B cell (primary cell): ENCODE results near the gene WNK2. TPM values are rescaled to one million over a fixed set of nuclear protein-coding genes. Genes with fewer than 3 reads are reported as not detected.

Experiments
- ATAC-seq: fragments of 200-7000 bp; cut with Tn5 transposase; one replicate; pipeline ENCODE4 v1.10.0; 2021; ENCODE audit warnings: low read depth, mild to moderate bottlenecking, moderate number of reproducible peaks, moderate library complexity
- CTCF ChIA-PET: fragments of 350-600 bp; sonication (Branson Sonifier 250); formaldehyde crosslinking; loops from one replicate; lab custom pipeline; 2021; ENCODE audit warnings: antibody characterized with exemption, inconsistent platforms; lab: Charles Lee
- POLR2A ChIA-PET: fragments of 350-600 bp; sonication (Branson Sonifier 250); formaldehyde crosslinking; loops from one replicate; lab custom pipeline; 2021; ENCODE audit warnings: antibody characterized with exemption; lab: Charles Lee
- DNase-seq: peaks from one replicate; pipeline ENCODE4 v3.0.0; 2013
- H2AFZ ChIP-seq: 2 replicates; pipeline ENCODE4 v1.6.1; 2012; ENCODE audit warnings: mild to moderate bottlenecking, low read depth, low read length; ENCODE audit not compliant: insufficient read depth, poor library complexity, severe bottlenecking
- H3K27ac ChIP-seq, 2 donors: 1 replicate in 1 of 2; 2 replicates in 1 of 2; pipeline ENCODE4 v1.5.1; 2012 to 2013; ENCODE audit warnings: low read length in 2 of 2, mild to moderate bottlenecking in 2 of 2, moderate library complexity in 1 of 2
- H3K27me3 ChIP-seq, 4 experiments: fragments of 200-600 bp in 1 of 4; sonication (generic) in 1 of 4; replicated peaks in 1 of 4; 1 replicate in 2 of 4; 2 replicates in 2 of 4; pipeline versions ENCODE4 v1.6.1 to v1.7.0; 2013 to 2016; ENCODE audit warnings: low read length in 3 of 4, mild to moderate bottlenecking in 2 of 4, mixed read lengths in 1 of 4, moderate library complexity in 1 of 4; ENCODE audit not compliant: insufficient read depth in 4 of 4, control insufficient read depth in 3 of 4; ENCODE audit errors: control extremely low read depth in 1 of 4
- H3K36me3 ChIP-seq, 2 experiments: replicated peaks in 1 of 2; 1 replicate in 1 of 2; 2 replicates in 1 of 2; pipeline versions ENCODE4 v1.6.1 to v1.7.1; 2013; ENCODE audit warnings: low read length in 1 of 2; ENCODE audit not compliant: insufficient read depth in 2 of 2, control insufficient read depth in 1 of 2; ENCODE audit errors: control extremely low read depth in 1 of 2, extremely low read depth in 1 of 2
- H3K4me1 ChIP-seq, 2 donors: fragments of 200-600 bp in 1 of 2; sonication (generic) in 1 of 2; 1 replicate in 1 of 2; 2 replicates in 1 of 2; pipeline versions ENCODE4 v1.5.1 to v1.6.1; 2013 to 2017; ENCODE audit warnings: low read length in 2 of 2; ENCODE audit not compliant: control insufficient read depth in 2 of 2, insufficient read depth in 2 of 2
- H3K4me2 ChIP-seq: replicated peaks from 2 replicates; pipeline ENCODE3; 2012; ENCODE audit warnings: mild to moderate bottlenecking, low read depth, low read length; ENCODE audit not compliant: poor library complexity, severe bottlenecking
- H3K4me3 ChIP-seq, 5 experiments: fragments of 200-600 bp in 1 of 5; sonication (generic) in 1 of 5; 1 replicate in 3 of 5; 2 replicates in 2 of 5; pipeline versions ENCODE4 v1.5.1 to v1.7.0; 2011 to 2016; ENCODE audit warnings: low read length in 4 of 5, mild to moderate bottlenecking in 4 of 5, low read depth in 2 of 5, control low read depth in 1 of 5, moderate library complexity in 1 of 5; ENCODE audit not compliant: insufficient read depth in 1 of 5; ENCODE audit errors: control extremely low read depth in 1 of 5, extremely low read depth in 1 of 5
- H3K79me2 ChIP-seq: fragments of 200-600 bp; sonication (generic); one replicate; pipeline ENCODE4 v1.6.0; 2016; ENCODE audit warnings: low read length; ENCODE audit not compliant: control insufficient read depth, insufficient read depth
- H3K9ac ChIP-seq: fragments of 200-600 bp; sonication (generic); 2 replicates; pipeline ENCODE4 v1.6.1; 2017; ENCODE audit warnings: mild to moderate bottlenecking, low read length, moderate library complexity
- H3K9me3 ChIP-seq, 3 donors: one replicate each; pipeline versions ENCODE4 v1.6.1 to v1.7.1; 2013; ENCODE audit warnings: low read length in 2 of 3; ENCODE audit not compliant: control insufficient read depth in 2 of 3, insufficient read depth in 1 of 3; ENCODE audit errors: control extremely low read depth in 1 of 3
- H4K20me1 ChIP-seq: 2 replicates; pipeline ENCODE4 v1.6.0; 2012; ENCODE audit warnings: mild to moderate bottlenecking, low read length; ENCODE audit not compliant: insufficient read depth, control insufficient read depth, poor library complexity, severe bottlenecking
- H3K27ac Mint-ChIP-seq: one replicate; pipeline ENCODE4 v1.8.0; 2021; ENCODE audit warnings: mixed read lengths
- H3K27me3 Mint-ChIP-seq: one replicate; pipeline ENCODE4 v1.8.0; 2021; ENCODE audit warnings: mixed read lengths
- H3K4me1 Mint-ChIP-seq: one replicate; pipeline ENCODE4 v1.8.0; 2021; ENCODE audit warnings: mixed read lengths
- H3K4me3 Mint-ChIP-seq: one replicate; pipeline ENCODE4 v1.8.0; 2021; ENCODE audit warnings: mixed read lengths
- H3K9me3 Mint-ChIP-seq: one replicate; pipeline ENCODE4 v1.8.0; 2022; ENCODE audit warnings: mixed read lengths; ENCODE audit not compliant: insufficient read depth
- CTCF ChIP-seq: fragments of 200-600 bp; IDR thresholded peaks from one replicate; pipeline ENCODE4 v1.8.0; 2022; ENCODE audit warnings: antibody characterized with exemption, mild to moderate bottlenecking
- EZH2 ChIP-seq: IDR thresholded peaks from 2 replicates; pipeline ENCODE4 v1.6.1; 2012; ENCODE audit warnings: borderline replicate concordance, low read depth, mild to moderate bottlenecking, moderate library complexity, low read length; ENCODE audit not compliant: insufficient read depth, poor library complexity, severe bottlenecking
- WGBS: methylation state at CpG from one replicate; pipeline ENCODE4 v1.1.5; 2013; ENCODE audit warnings: missing lambda C conversion rate; ENCODE audit not compliant: insufficient coverage; 5-methylcytosine and 5-hydroxymethylcytosine counted together
- intact Hi-C: fragments of 100-400 bp; cut with micrococcal nuclease; formaldehyde crosslinking; loops from one replicate; pipeline ENCODE4 v1.10.0; 2022
- polyA minus RNA-seq: library from RNA; depleted of rRNA, polyadenylated mRNA; stranded (reverse); fragments of >200 nt; gene quantifications from 2 replicates; pipeline ENCODE4 v1.2.3, GENCODE V29; 2012
- polyA plus RNA-seq: library from polyadenylated mRNA; depleted of rRNA; stranded (reverse); fragments of >200 nt; gene quantifications from 2 replicates; pipeline ENCODE4 v1.2.3, GENCODE V29; 2012
- total RNA-seq, 2 donors: library from RNA; stranded (reverse); fragments of 120-200 nt in 1 of 2; gene quantifications; 1 replicate in 1 of 2; 2 replicates in 1 of 2; pipeline versions ENCODE4 v1.2.3 to v1.2.4, GENCODE V29; 2013 to 2022

The WNK2 gene
- not detected in 2 replicates for total RNA-seq
- total RNA-seq (2013), result 0.28 TPM
- 0.13 and 0.49 TPM in 2 replicates for polyA plus RNA-seq
- polyA minus RNA-seq, result 0.26 and 0.57 TPM in 2 replicates

- Histone ChIP-seq H3K4me3 (peak within 1 kb of the TSS in 4 of 5 experiments; percentile 13 to 60 (median 42)), H3K27me3 (peaks cover 0 to 33% (median 24%) of the 10 kb centered on the region in 4 experiments), H3K9me3 (peaks cover 0 to 13% (median 0%) of the 10 kb centered on the region in 3 donors), H3K27ac (no peak within 1 kb of the TSS), H3K36me3 (no peaks in the 10 kb centered on the region), H3K4me2 (peak within 1 kb of the TSS; percentile 89), H2AFZ (peak within 1 kb of the TSS; percentile 56), H3K79me2 (no peaks in the 10 kb centered on the region), H3K9ac (peak within 1 kb of the TSS; percentile 57), H4K20me1 (no peaks in the 10 kb centered on the region), H3K4me1 (peaks cover 13 to 20% of the 10 kb centered on the region in 2 donors)
- H3K27me3 Mint-ChIP-seq, result peaks cover 53% of the 10 kb centered on the region
- TF ChIP-seq CTCF (no peak), EZH2 (no peak)
- no peaks in the 10 kb centered on the region for H3K9me3 Mint-ChIP-seq
- peak within 1 kb of the TSS; percentile 80 for H3K4me3 Mint-ChIP-seq
- CTCF ChIA-PET, result no interaction called here
- intact Hi-C loops, result no loop called here
- H3K27ac Mint-ChIP-seq, result no peak within 1 kb of the TSS
- DNase-seq (peak; percentile 63), ATAC-seq (peak; percentile 85)
- POLR2A ChIA-PET, result no interaction called here
- peaks cover 12% of the 10 kb centered on the region for H3K4me1 Mint-ChIP-seq
- WGBS, result 2% methylated on average over 82 of the region's 82 CpGs
These were observed at the start of gene WNK2 for GRCh38 chr9:93183663-93184431. Gene WNK2 (plus strand): TSS chr9:93184139. CDS start chr9:93184930, 791 bp downstream.
